ENCODE data around the gene PRPF6.

PRPF6 gene

GRCh38 chr20:63937596-63937995, 43.3 kb upstream of the PRPF6 start:
- no peak for DNase-seq (ENCODE audit: extremely low read depth, low read depth)
- no peak for TF ChIP-seq CTCF (IDR thresholded peaks at IDR 0.05; ENCODE audit: low read depth, low read length)

GRCh38 chr20:63939061-63939935, 41.6 kb upstream of the PRPF6 start:
- TF ChIP-seq CTCF (IDR thresholded peaks at IDR 0.05; ENCODE audit: low read depth, low read length), result no peak
- DNase-seq (ENCODE audit: extremely low read depth, low read depth), result no peak

- no peak for DNase-seq (ENCODE audit: extremely low read depth, low read depth)
- no peak for TF ChIP-seq CTCF (IDR thresholded peaks at IDR 0.05; ENCODE audit: low read depth, low read length)
Observed at GRCh38 chr20:63940071-63940471, 40.9 kb upstream of the PRPF6 start.

GRCh38 chr20:63940472-63941266, 40.3 kb upstream of the PRPF6 start:
- TF ChIP-seq CTCF (IDR thresholded peaks at IDR 0.05; ENCODE audit: low read depth, low read length), result no peak
- no peak for DNase-seq (ENCODE audit: extremely low read depth, low read depth)

GRCh38 chr20:63941282-63942081, 39.5 kb upstream of the PRPF6 start:
- TF ChIP-seq CTCF (IDR thresholded peaks at IDR 0.05; ENCODE audit: low read depth, low read length), result no peak
- DNase-seq (ENCODE audit: extremely low read depth, low read depth), result no peak

GRCh38 chr20:63942250-63942951, 38.5 kb upstream of the PRPF6 start:
- no peak for TF ChIP-seq CTCF (IDR thresholded peaks at IDR 0.05; ENCODE audit: low read depth, low read length)
- DNase-seq (ENCODE audit: extremely low read depth, low read depth), result no peak
